ENCODE results near the gene KRT6A.

The KRT6A gene

GRCh38 chr12:52519826-52520662, 27.0 kb upstream of the KRT6A start, which contains the start of gene KRT5:
Gene KRT5 (minus strand): TSS chr12:52520394. CDS start chr12:52520296, 98 bp downstream.
- TF ChIP-seq GATA2 (IDR thresholded peaks at IDR 0.05; ENCODE audit: low read depth, low read length) (no peak), GATA3 (IDR thresholded peaks at IDR 0.05; ENCODE audit: low read depth, low read length) (no peak)

GRCh38 chr12:52519387-52519703, 26.3 kb upstream of the KRT6A start:
- TF ChIP-seq GATA2 (IDR thresholded peaks at IDR 0.05; ENCODE audit: low read depth, low read length), result no peak
- TF ChIP-seq GATA3 (IDR thresholded peaks at IDR 0.05; ENCODE audit: low read depth, low read length), result no peak

- TF ChIP-seq GATA2 (IDR thresholded peaks at IDR 0.05; ENCODE audit: low read depth, low read length), result no peak
- TF ChIP-seq GATA3 (IDR thresholded peaks at IDR 0.05; ENCODE audit: low read depth, low read length), result no peak
Observed at GRCh38 chr12:52518574-52519386, 25.7 kb upstream of the KRT6A start.

- TF ChIP-seq GATA3 (IDR thresholded peaks at IDR 0.05; ENCODE audit: low read depth, low read length) (no peak), GATA2 (IDR thresholded peaks at IDR 0.05; ENCODE audit: low read depth, low read length) (no peak)
Observed at GRCh38 chr12:52517888-52518287, 24.8 kb upstream of the KRT6A start.

- TF ChIP-seq GATA3 (IDR thresholded peaks at IDR 0.05; ENCODE audit: low read depth, low read length), result no peak
- no peak for TF ChIP-seq GATA2 (IDR thresholded peaks at IDR 0.05; ENCODE audit: low read depth, low read length)
Observed at GRCh38 chr12:52517005-52517835, 24.2 kb upstream of the KRT6A start.

GRCh38 chr12:52515927-52516831, 23.1 kb upstream of the KRT6A start:
- TF ChIP-seq GATA3 (IDR thresholded peaks at IDR 0.05; ENCODE audit: low read depth, low read length) (no peak), GATA2 (IDR thresholded peaks at IDR 0.05; ENCODE audit: low read depth, low read length) (no peak)

GRCh38 chr12:52515319-52515646, 22.2 kb upstream of the KRT6A start:
- TF ChIP-seq GATA3 (IDR thresholded peaks at IDR 0.05; ENCODE audit: low read depth, low read length), result no peak
- TF ChIP-seq GATA2 (IDR thresholded peaks at IDR 0.05; ENCODE audit: low read depth, low read length), result no peak

- TF ChIP-seq GATA2 (IDR thresholded peaks at IDR 0.05; ENCODE audit: low read depth, low read length), result no peak
- no peak for TF ChIP-seq GATA3 (IDR thresholded peaks at IDR 0.05; ENCODE audit: low read depth, low read length)
Observed at GRCh38 chr12:52514471-52515318, 21.6 kb upstream of the KRT6A start.

GRCh38 chr12:52513736-52514135, 20.7 kb upstream of the KRT6A start:
- no peak for TF ChIP-seq GATA3 (IDR thresholded peaks at IDR 0.05; ENCODE audit: low read depth, low read length)
- no peak for TF ChIP-seq GATA2 (IDR thresholded peaks at IDR 0.05; ENCODE audit: low read depth, low read length)

GRCh38 chr12:52508211-52508610, 15.2 kb upstream of the KRT6A start:
- TF ChIP-seq GATA2 (IDR thresholded peaks at IDR 0.05; ENCODE audit: low read depth, low read length) (no peak), GATA3 (IDR thresholded peaks at IDR 0.05; ENCODE audit: low read depth, low read length) (no peak)

GRCh38 chr12:52506858-52507715, 14.0 kb upstream of the KRT6A start:
- no peak for TF ChIP-seq GATA3 (IDR thresholded peaks at IDR 0.05; ENCODE audit: low read depth, low read length)
- TF ChIP-seq GATA2 (IDR thresholded peaks at IDR 0.05; ENCODE audit: low read depth, low read length), result no peak
